HL-60 (cell line): ENCODE results near the gene RAE1.
"Not testable (repeated sequence)": the region's sequence is repeated elsewhere in the genome, so short reads cannot be mapped to it uniquely, and the experiment has no call there.

Source experiments
- DNase-seq, 2 experiments: peaks; one replicate each; pipeline ENCODE4 v3.0.0-alpha.2; 2010 to 2020; ENCODE audit warnings: low read depth in 1 of 2, low spot score in 1 of 2
- H3K27ac ChIP-seq: fragments of 250-450 bp; sonication (Bioruptor Pico); replicated peaks from 2 replicates; pipeline ENCODE4 v1.5.1; 2020; ENCODE audit warnings: mild to moderate bottlenecking, moderate library complexity
- H3K27me3 ChIP-seq: fragments of 250-450 bp; sonication (Bioruptor Pico); 2 replicates; pipeline ENCODE4 v1.5.1; 2021; ENCODE audit warnings: mild to moderate bottlenecking, moderate library complexity; ENCODE audit not compliant: insufficient read depth, poor library complexity, severe bottlenecking
- H3K4me3 ChIP-seq: replicated peaks from 2 replicates; pipeline ENCODE4 v1.5.1; 2011; ENCODE audit warnings: mild to moderate bottlenecking, control low read depth, low read length; ENCODE audit not compliant: insufficient read depth
- CTCF ChIP-seq: IDR thresholded peaks from one replicate; pipeline ENCODE4 v1.5.1; 2011; ENCODE audit warnings: low read length, control low read depth, inconsistent platforms; ENCODE audit not compliant: insufficient read depth
- GABPA ChIP-seq: IDR thresholded peaks from 2 replicates; pipeline ENCODE4 v1.6.1; 2012; ENCODE audit warnings: low read depth
- POLR2AphosphoS5 ChIP-seq: IDR thresholded peaks from 2 replicates; pipeline ENCODE4 v1.6.1; 2012; ENCODE audit warnings: low read depth
- REST ChIP-seq: IDR thresholded peaks from 2 replicates; pipeline ENCODE4 v1.6.1; 2012; ENCODE audit warnings: low read depth; ENCODE audit not compliant: insufficient replicate concordance
- SPI1 ChIP-seq: IDR thresholded peaks from 2 replicates; pipeline ENCODE4 v1.6.1; 2012; ENCODE audit warnings: low read depth, mild to moderate bottlenecking, borderline replicate concordance

RAE1 gene

GRCh38 chr20:57417830-57418780, 67.0 kb downstream of the RAE1 start:
- Histone ChIP-seq H3K27ac (no peak overlapping the region), H3K27me3 (no peaks in the 10 kb centered on the region), H3K4me3 (no peak overlapping the region)
- DNase-seq, result no peak
- TF ChIP-seq CTCF, result no peak
- no peak for TF ChIP-seq POLR2AphosphoS5
- no peak for TF ChIP-seq GABPA
- TF ChIP-seq SPI1, result no peak
- TF ChIP-seq REST, result no peak

GRCh38 chr20:57419479-57419878, 68.4 kb downstream of the RAE1 start:
- DNase-seq, H3K4me3 ChIP-seq, H3K27me3 ChIP-seq, H3K27ac ChIP-seq: not testable (repeated sequence)

GRCh38 chr20:57420571-57421252, 69.7 kb downstream of the RAE1 start:
- no peak for TF ChIP-seq REST
- no peak for TF ChIP-seq POLR2AphosphoS5
- TF ChIP-seq CTCF, result no peak
- no peak for TF ChIP-seq SPI1
- no peak for TF ChIP-seq GABPA
- no peak overlapping the region for H3K4me3 ChIP-seq
- no peak overlapping the region for H3K27ac ChIP-seq
- H3K27me3 ChIP-seq, result no peaks in the 10 kb centered on the region
- DNase-seq, result no peak
